ENCODE results near the gene MYCBPAP.
A peak's percentile ranks its signal among the peaks of the same experiment; 100 is the strongest.

The MYCBPAP gene

GRCh38 chr17:50573866-50574611, 65.8 kb downstream of the MYCBPAP start:
- peak; percentile 29 to 31 for DNase-seq

- DNase-seq = no peak
These were observed 67.5 kb downstream of the MYCBPAP start for GRCh38 chr17:50575581-50576210.

DNA sequence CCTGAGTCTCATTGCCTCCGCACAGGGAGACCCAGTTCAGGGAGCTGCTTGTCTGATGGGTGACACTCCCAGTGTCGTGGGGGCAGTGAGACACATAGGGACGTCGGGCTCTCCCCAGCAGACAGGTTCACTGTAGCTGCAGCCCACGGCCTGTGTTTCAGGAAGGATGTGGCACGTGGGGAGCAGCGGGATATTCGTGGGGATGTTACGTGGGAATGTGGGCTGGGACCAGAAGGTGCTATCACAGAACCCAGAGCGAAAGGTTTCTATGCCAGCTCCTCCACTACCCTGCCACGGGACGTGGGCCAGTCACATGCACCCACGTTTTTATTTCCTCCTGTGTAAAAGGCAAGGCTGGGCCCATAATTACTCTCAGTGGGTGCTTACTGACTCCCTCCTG, 68.6 kb downstream of the MYCBPAP start:
- DNase-seq = no peak

GRCh38 chr17:50577451-50577954, 69.3 kb downstream of the MYCBPAP start:
- no peak for DNase-seq

DNA sequence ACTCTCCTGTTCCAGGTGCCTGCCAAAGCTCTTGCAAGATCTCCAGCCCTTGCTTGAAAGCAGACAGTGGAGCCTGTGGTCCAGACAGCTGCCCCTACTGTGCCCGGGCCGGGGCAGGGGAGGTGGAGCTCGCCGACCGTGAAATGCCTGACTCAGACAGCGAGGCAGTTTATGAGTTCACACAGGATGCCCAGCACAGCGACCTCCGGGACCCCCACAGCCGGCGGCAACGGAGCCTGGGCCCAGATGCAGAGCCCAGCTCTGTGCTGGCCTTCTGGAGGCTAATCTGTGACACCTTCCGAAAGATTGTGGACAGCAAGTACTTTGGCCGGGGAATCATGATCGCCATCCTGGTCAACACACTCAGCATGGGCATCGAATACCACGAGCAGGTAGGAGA, 69.9 kb downstream of the MYCBPAP start:
- DNase-seq = no peak

DNA sequence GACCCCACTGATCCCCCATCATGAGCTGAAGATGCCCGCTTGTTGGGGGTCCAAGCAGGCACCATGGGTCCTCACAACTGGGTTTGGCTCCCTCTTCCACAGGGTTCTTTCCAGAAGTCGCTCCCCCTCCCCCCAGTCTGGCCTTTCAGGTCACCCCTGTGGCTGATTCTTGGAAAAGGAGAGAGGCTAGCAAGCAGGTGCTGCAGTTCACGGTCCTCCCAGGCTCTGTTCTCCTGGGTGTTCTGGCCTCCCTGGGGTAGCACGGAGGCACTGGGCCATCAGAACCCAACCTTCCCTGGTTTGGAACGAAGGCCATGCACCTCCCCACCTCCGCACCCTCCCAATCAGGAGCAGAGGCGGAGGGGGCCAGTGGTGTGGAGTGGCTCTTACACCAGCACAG, 71.2 kb downstream of the MYCBPAP start:
- DNase-seq = no peak

GRCh38 chr17:50580646-50581045, 72.4 kb downstream of the MYCBPAP start:
- no peak for DNase-seq
